Limb (tissue), 2 donors: ENCODE results near the gene L3MBTL1.

ENCODE experiments used
- DNase-seq, 2 donors: peaks; one replicate each; pipeline ENCODE4 v3.0.0-alpha.2; 2016; ENCODE audit errors: extremely low spot score in 2 of 2

Gene L3MBTL1

GRCh38 chr20:43534791-43535350 lies 27.4 kb downstream of the L3MBTL1 start:
- DNase-seq, result no peak

GRCh38 chr20:43535370-43536004 lies 28.0 kb downstream of the L3MBTL1 start:
- DNase-seq, result no peak

GRCh38 chr20:43536041-43536816 lies 28.7 kb downstream of the L3MBTL1 start:
- DNase-seq, result no peak

GRCh38 chr20:43536817-43537440 lies 29.4 kb downstream of the L3MBTL1 start:
- DNase-seq, result no peak

- peak; percentile 51 to 66 for DNase-seq
Observed at GRCh38 chr20:43537921-43538877, 30.7 kb downstream of the L3MBTL1 start.

- DNase-seq, result no peak
Observed at GRCh38 chr20:43538878-43539700, 31.6 kb downstream of the L3MBTL1 start.

GRCh38 chr20:43539975-43540672 lies 32.6 kb downstream of the L3MBTL1 start:
- DNase-seq, result no peak

- no peak for DNase-seq
Observed at GRCh38 chr20:43540673-43541060, 33.2 kb downstream of the L3MBTL1 start.

GRCh38 chr20:43541214-43541613 lies 33.7 kb downstream of the L3MBTL1 start:
- no peak for DNase-seq

- no peak for DNase-seq
Observed at GRCh38 chr20:43542161-43542560, 34.7 kb downstream of the L3MBTL1 start.

- DNase-seq, result no peak
Observed at GRCh38 chr20:43542674-43543073, 35.2 kb downstream of the L3MBTL1 start.

GRCh38 chr20:43543138-43543537 lies 35.6 kb downstream of the L3MBTL1 start:
- DNase-seq, result no peak

GRCh38 chr20:43544501-43544900 lies 37.0 kb downstream of the L3MBTL1 start:
- DNase-seq, result no peak

GRCh38 chr20:43545837-43546578 lies 38.5 kb downstream of the L3MBTL1 start:
- no peak for DNase-seq

- no peak for DNase-seq
Observed at GRCh38 chr20:43548273-43548880, 40.9 kb downstream of the L3MBTL1 start.

GRCh38 chr20:43549416-43550065 lies 42.0 kb downstream of the L3MBTL1 start:
- DNase-seq, result no peak

- no peak for DNase-seq
Observed at GRCh38 chr20:43550456-43550855, 43.0 kb downstream of the L3MBTL1 start.

GRCh38 chr20:43554369-43554768 lies 46.9 kb downstream of the L3MBTL1 start:
- DNase-seq, result no peak
